ENCODE measurements around the gene ADCY1. TPM values are rescaled to one million over a fixed set of nuclear protein-coding genes. Genes with fewer than 3 reads are reported as not detected.

ADCY1 gene
- total RNA-seq, 1 donor from 2014 or later: 7.5 TPM

- intact Hi-C loops (cut with micrococcal nuclease): no loop called here
These were observed 2.2 kb downstream of the ADCY1 start for GRCh38 chr7:45576249-45576929.

GRCh38 chr7:45578022-45578421, 3.9 kb downstream of the ADCY1 start:
- intact Hi-C loops (cut with micrococcal nuclease): no loop called here

GRCh38 chr7:45578467-45578866, 4.3 kb downstream of the ADCY1 start:
- intact Hi-C loops (cut with micrococcal nuclease): no loop called here

GRCh38 chr7:45579391-45579801, 5.2 kb downstream of the ADCY1 start:
- intact Hi-C loops (cut with micrococcal nuclease): no loop called here

GRCh38 chr7:45580053-45580872, 6.1 kb downstream of the ADCY1 start:
- intact Hi-C loops (cut with micrococcal nuclease): no loop called here

GRCh38 chr7:45581271-45581780, 7.2 kb downstream of the ADCY1 start:
- intact Hi-C loops (cut with micrococcal nuclease): no loop called here

GRCh38 chr7:45582136-45582749, 8.1 kb downstream of the ADCY1 start:
- intact Hi-C loops (cut with micrococcal nuclease): no loop called here

- intact Hi-C loops (cut with micrococcal nuclease): no loop called here
These were observed 8.7 kb downstream of the ADCY1 start for GRCh38 chr7:45582868-45583277.

- intact Hi-C loops (cut with micrococcal nuclease): no loop called here
These were observed 9.1 kb downstream of the ADCY1 start for GRCh38 chr7:45583296-45583695.

GRCh38 chr7:45584261-45585210, 10.4 kb downstream of the ADCY1 start:
- intact Hi-C loops (cut with micrococcal nuclease): no loop called here

GRCh38 chr7:45585628-45586027, 11.5 kb downstream of the ADCY1 start:
- intact Hi-C loops (cut with micrococcal nuclease): no loop called here

- intact Hi-C loops (cut with micrococcal nuclease): no loop called here
These were observed 12.7 kb downstream of the ADCY1 start for GRCh38 chr7:45586542-45587520.

- intact Hi-C loops (cut with micrococcal nuclease): no loop called here
These were observed 14.3 kb downstream of the ADCY1 start for GRCh38 chr7:45588466-45588865.

GRCh38 chr7:45589061-45589460, 14.9 kb downstream of the ADCY1 start:
- intact Hi-C loops (cut with micrococcal nuclease): no loop called here

- intact Hi-C loops (cut with micrococcal nuclease): no loop called here
These were observed 15.9 kb downstream of the ADCY1 start for GRCh38 chr7:45589915-45590678.

GRCh38 chr7:45590679-45591057, 16.5 kb downstream of the ADCY1 start:
- intact Hi-C loops (cut with micrococcal nuclease): no loop called here

- intact Hi-C loops (cut with micrococcal nuclease): no loop called here
These were observed 17.1 kb downstream of the ADCY1 start for GRCh38 chr7:45591101-45591906.
